Stomach (tissue), 4 donors: ENCODE results near the gene C1orf21.

Source experiments
- POLR2A ChIP-seq, 4 donors: fragments of 450-650 bp; IDR thresholded peaks; one replicate each; pipeline ENCODE4 v1.6.1; 2016; ENCODE audit warnings: antibody characterized with exemption in 4 of 4, control low read depth in 2 of 4, mild to moderate bottlenecking in 1 of 4, moderate library complexity in 1 of 4
- TF ChIP-seq, protein P1 (sequence below), 7 experiments: fragments of 450-650 bp in 4 of 7; fragments of 200-600 bp in 3 of 7; sonication (generic) in 3 of 7; IDR thresholded peaks; one replicate each; pipeline ENCODE4 v1.5.1; 2016 to 2019; ENCODE audit warnings: antibody characterized with exemption in 7 of 7, control low read depth in 2 of 7, mild to moderate bottlenecking in 1 of 7

DNA sequence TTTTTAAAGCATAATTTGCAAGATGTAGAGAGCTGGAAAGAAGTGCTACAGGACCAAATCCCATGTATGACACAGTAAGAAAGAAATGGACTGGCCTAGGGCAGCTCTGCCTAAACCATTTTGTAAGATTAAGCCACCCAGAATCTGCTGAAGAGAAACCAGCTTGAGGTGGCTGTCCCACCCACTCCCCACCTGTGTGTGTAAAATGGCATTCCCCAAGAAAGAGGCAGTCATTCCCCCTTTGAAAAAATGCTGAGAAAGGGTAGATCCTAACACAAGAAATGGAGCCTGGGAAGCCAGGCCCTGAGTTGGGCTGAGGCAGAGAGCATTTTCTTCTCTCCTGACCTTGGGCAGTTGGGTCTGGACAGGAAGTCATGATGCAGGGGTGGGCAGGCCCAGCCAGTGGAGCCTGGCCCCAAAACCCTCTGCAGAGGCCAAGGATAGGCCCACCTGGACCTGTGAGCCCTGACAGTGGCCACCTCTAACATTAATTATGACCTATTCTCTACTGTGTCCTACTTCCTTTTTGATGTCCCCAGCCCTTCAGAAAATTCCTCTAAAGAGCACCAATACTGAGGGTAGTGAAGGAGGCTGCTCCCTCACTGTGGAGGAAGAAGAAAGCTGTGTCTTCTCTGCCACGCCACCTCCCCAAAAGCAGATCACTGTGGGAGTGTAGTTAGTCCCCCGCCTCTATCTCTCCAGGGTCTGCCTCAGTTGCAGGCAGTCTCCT lies 273.8 kb downstream of the C1orf21 start:
- TF ChIP-seq, protein P1, sequence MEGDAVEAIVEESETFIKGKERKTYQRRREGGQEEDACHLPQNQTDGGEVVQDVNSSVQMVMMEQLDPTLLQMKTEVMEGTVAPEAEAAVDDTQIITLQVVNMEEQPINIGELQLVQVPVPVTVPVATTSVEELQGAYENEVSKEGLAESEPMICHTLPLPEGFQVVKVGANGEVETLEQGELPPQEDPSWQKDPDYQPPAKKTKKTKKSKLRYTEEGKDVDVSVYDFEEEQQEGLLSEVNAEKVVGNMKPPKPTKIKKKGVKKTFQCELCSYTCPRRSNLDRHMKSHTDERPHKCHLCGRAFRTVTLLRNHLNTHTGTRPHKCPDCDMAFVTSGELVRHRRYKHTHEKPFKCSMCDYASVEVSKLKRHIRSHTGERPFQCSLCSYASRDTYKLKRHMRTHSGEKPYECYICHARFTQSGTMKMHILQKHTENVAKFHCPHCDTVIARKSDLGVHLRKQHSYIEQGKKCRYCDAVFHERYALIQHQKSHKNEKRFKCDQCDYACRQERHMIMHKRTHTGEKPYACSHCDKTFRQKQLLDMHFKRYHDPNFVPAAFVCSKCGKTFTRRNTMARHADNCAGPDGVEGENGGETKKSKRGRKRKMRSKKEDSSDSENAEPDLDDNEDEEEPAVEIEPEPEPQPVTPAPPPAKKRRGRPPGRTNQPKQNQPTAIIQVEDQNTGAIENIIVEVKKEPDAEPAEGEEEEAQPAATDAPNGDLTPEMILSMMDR (IDR thresholded peaks at IDR 0.05), result no peak
- TF ChIP-seq POLR2A (IDR thresholded peaks at IDR 0.05), result no peak
